Measurements from ENCODE around the gene MYOZ3.

Gene MYOZ3

GRCh38 chr5:150627731-150628545, 33.1 kb upstream of the MYOZ3 start:
- DNase-seq, result no peak

- no peak for DNase-seq
Observed at GRCh38 chr5:150628936-150629485, 32.0 kb upstream of the MYOZ3 start.

- DNase-seq, result no peak
Observed at GRCh38 chr5:150630016-150630415, 31.0 kb upstream of the MYOZ3 start.

- DNase-seq, result no peak
Observed at GRCh38 chr5:150630461-150631325, 30.4 kb upstream of the MYOZ3 start.

GRCh38 chr5:150631326-150631701, 29.7 kb upstream of the MYOZ3 start:
- no peak for DNase-seq

- no peak for DNase-seq
Observed at GRCh38 chr5:150632305-150633160, 28.5 kb upstream of the MYOZ3 start.

GRCh38 chr5:150633429-150633828, 27.6 kb upstream of the MYOZ3 start:
- peak; percentile 66 for DNase-seq

GRCh38 chr5:150636391-150637244, 24.4 kb upstream of the MYOZ3 start:
- DNase-seq, result no peak

GRCh38 chr5:150637245-150638052, 23.6 kb upstream of the MYOZ3 start:
- no peak for DNase-seq

GRCh38 chr5:150638053-150638444, 23.0 kb upstream of the MYOZ3 start:
- DNase-seq, result no peak

GRCh38 chr5:150638488-150639376, 22.3 kb upstream of the MYOZ3 start:
- no peak for DNase-seq

- no peak for DNase-seq
Observed at GRCh38 chr5:150639377-150639692, 21.7 kb upstream of the MYOZ3 start.

GRCh38 chr5:150639751-150640150, 21.3 kb upstream of the MYOZ3 start:
- DNase-seq, result no peak

- no peak for DNase-seq
Observed at GRCh38 chr5:150640311-150641005, 20.6 kb upstream of the MYOZ3 start, which contains the start of gene SYNPO. TSS of gene SYNPO (plus strand) at chr5:150640660. CDS start at chr5:150648276, 7,616 bp downstream.

- no peak for DNase-seq
Observed at GRCh38 chr5:150641006-150641570, 20.0 kb upstream of the MYOZ3 start.

- no peak for DNase-seq
Observed at GRCh38 chr5:150641824-150642566, 19.1 kb upstream of the MYOZ3 start.

- no peak for DNase-seq
Observed at GRCh38 chr5:150642567-150642927, 18.5 kb upstream of the MYOZ3 start.

Data from hematopoietic multipotent progenitor cell treated with erythropoietin and hydrocortisone succinate and interleukin-3 and kit ligand, for 8 days (in vitro differentiated cells).